ENCODE data around the gene ENG.
"Not testable (repeated sequence)": the region's sequence is repeated elsewhere in the genome, so short reads cannot be mapped to it uniquely, and the experiment has no call there.

Gene ENG

DNA sequence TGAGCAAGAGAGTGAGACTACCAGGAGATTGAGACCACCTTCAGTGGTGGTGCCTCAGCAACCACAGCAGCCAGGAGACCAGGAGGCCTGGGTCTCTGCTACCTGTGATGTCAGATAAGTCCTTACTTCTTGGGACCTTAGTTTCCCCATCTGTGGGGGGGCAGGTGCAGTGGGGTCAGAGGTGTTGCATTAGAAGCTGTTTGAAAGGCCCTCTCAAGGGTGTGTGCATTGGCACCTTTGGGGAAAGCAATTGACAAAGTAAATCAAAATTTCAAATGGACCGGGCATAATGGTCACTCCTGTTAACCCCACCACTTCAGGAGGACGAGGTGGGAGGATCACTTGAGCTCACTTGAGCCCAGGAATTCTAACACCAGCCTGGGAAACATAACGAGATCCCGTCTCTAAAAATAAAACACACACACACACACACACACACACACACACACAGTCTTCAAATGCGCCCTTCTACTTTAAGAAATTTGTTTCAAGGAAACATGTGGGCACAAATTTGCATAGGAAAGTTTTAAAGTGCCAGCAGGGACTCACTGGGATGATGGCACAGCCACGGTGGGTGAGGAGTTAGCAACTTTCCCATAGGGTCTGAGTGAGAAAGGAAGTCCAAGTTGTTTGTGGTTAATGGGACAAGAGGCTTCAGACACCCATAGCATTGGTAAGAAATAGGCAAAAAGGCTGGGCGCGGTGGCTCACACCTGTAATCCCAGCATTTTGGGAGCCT is 24.4 kb upstream of the ENG start:
- no peak for DNase-seq (ENCODE audit: low read depth)

DNA sequence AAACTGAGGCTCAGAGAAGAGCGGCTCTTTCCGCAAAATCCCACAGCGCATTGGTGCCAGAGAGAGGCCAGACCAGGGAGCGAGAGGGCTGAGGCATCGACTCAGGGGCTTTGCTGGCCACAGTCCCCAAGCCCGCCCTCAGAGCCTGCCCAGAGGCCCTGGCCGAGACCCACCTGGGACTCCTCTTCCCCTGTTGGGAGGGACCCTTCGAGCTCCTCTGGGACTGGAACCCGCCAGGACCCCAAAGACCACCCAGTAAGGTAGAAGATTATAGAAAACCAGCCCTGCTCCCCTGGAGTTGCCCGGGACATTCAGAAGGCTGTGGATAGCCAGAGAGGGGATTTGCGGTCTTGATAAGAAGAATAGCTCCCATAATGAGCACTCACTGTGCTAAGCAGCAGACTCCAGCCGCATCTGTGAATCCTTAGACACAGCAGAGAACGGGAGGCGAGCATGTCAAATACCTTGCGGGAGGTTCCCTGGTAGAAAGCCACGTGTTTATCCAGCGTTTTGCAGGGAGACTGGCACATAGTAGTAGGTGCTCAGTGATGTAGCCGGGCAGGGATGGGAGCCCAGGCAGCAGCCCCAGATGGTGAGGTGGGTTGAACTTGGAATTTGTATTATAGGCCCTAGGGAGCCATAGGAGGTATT is 23.7 kb upstream of the ENG start:
- no peak for DNase-seq (ENCODE audit: low read depth)

DNA sequence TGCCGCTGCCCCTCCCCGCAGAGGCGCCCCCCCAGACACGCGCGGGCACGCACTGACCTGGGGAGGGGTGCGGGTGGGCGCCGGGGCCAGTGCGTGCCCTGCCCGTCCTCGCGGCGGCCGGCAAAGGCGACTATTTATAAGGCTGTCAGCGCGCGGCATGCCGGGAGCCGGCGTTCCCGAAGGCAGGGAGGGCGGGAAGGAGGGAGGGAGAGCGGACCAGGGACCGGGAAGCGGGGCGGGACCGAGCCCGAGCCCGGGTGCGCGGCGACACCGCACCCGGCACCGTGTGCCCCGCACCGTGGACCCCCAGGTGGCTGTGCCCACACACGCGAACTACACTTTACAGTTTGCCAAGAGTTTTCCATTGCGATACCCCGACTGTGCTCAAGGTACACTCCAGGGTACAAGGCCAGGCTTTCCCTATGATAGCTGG is 23.1 kb upstream of the ENG start, which contains the start of gene AK1:
Gene AK1, minus strand, starts transcription at position 110 of the 433 bp plus-strand sequence. CDS start 3,058 bp downstream, outside the sequence.
- no peak for DNase-seq (ENCODE audit: low read depth)

DNA sequence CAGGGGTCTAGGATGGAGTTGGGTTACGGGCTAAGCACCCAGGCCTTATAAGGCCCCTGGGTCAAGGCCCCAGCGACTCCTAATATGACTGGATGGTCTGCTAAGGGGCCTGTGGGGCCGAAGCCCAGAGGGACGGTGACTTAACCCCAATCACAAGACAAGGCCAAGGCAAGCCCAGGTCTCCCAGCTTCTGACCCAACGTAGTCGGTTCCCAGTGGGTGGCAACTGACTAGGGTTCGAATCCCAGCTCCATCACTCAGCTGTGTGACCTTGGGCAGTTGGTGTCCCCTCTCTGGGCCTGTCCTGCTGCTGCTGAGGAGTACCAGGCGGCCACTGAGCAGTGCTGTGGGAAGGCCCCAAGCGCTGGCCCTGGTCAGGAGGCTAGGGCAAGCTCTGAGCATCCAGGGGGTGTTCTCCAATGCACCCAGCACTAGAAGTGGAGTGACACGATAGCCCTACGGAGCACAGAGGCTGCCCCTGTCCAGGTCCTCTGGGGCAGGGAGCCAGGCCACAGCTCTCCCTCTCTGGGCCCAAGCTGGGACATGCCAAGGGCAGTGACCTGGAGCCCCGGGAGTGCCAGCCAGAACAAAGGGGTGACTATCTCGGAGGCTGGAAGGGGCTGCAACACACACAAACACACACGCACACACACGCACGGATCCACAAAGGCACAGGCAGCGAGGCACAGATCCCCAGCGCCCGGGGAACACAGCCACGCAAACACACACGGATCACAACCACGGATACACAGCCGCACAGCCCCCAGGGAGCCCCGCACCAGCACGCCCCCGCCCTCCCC is 22.5 kb upstream of the ENG start:
- no peak for DNase-seq (ENCODE audit: low read depth)

DNA sequence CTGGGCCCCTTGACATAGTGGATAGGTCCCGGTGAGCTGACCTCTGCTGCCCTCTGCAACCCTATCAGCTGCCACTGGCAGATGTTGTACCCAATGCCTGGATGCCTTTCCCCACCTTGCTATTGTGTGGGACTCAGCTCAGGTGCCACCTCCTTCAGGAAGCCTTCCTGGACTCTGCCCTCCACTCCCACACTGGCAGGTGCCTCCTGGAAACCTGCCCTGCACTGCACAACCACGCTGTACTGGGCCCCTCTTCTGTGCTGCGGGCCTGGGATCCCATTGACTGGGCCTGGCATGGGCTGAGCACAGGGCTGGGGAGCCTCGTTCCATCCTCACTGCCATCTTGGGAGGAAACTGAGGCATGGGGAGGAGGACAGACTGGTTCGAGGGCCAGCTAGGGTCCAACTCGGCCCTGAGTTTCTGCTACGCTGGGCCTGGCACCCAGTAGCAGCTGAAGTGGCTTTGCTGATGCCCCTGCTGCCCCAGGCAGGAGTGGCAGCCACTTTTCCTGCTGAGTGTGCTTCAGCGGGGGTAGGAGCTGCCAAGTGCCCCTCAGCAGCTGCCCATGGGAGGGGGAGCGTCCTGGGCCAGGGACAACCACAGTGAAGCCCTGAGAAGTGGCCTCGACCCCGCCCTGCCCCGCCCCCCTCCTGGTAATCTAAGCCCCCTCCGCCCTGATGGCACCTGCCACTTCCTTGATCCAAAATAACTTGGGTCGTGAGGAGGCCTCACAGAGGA is 21.7 kb upstream of the ENG start:
- no peak for DNase-seq (ENCODE audit: low read depth)

DNA sequence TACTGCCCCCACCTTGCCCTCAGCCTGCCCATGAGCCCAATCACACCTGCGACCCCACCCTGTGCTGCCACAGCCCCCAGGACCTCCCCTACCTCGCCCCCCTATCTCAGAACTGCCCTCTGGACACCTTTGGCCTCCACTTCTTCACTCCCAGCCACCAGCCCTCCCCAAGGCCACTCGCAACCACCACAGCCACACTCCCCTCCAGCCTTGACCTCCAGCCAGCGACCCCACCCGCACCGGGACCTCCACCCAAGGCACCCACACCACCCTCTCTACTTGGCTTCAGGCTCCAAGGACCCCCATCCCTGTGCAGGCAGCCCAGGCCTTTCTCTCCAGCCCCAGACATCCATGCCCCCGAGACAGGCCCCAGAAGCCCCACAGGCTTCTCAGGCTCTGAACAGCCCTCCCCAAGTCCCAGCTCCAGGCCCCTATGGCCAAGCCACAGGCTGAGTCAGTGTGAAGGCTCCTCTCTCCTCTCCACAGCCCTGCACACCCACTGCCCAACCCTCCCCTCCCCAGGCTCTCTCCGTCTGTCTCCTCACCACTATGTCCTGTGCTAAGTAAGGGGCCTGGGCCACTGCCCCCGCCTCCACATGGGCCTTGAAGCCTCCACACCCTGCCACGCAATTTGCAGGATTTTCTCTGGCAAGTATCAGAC is 21.0 kb upstream of the ENG start:
- DNase-seq (ENCODE audit: low read depth) = no peak

DNA sequence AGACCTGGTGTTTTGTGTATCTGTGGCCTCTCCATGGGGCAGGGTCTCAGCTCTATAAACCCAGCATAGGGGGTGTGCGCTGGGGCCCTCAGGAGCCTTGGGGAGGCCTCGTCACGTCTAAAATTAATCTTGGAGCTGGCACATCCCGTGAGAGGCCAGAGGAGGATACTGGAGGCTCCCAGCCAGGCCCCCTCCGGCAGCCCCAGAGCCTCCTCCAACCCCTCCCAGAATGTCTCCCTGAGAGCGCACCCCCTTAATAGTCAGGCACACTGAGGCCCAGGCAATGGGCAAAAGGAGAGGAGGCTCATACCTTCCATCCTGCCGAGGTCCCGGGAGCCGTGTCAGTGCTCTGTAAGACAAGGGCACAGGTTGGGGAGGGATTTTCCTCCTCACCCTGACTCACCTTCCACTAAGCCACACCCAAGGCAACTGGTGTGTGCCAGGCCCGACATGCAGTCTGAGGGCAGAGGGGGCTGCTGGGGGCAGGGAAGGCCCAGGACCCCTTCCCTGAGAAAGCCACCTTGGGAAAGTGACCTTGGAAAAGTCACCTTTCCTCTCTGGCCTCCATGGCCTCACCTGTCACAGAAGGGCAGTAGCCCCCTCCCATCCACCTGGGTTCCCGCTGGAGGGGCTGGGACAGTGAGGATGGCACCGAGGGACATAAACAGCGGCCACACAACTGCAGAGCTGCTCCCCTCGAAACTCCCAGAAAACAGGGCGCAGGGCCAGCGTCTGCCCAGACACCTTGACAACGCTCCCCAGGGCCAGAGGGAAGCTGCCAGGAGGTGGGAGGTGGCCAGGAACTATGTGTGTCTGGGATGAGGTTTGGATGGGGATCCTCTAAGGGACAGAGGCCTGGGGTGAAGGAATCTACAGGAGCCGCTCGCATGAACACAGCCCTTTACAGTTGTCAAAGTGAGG is 20.1 kb upstream of the ENG start:
- DNase-seq (ENCODE audit: low read depth) = no peak

DNA sequence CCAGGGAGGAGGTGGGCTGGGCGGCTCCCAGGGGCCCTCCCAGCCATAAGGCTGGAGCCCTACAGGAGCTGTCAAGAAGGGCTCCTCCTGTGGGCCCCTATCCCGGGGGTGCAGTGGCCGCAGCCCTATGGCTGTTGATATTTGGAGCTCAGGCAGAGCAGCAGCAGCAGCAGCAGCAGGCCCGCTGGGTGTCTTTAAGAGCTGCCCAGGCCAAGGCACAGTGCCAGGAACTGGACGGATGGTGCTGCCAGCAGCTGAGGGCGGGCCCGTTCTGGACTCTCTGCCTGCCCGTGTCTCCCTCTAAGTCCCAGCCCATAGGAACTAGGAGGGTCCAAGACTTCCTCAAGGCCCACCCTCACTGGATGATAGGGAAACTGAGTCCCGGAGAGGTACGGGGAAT is 19.4 kb upstream of the ENG start:
- no peak for DNase-seq (ENCODE audit: low read depth)

DNA sequence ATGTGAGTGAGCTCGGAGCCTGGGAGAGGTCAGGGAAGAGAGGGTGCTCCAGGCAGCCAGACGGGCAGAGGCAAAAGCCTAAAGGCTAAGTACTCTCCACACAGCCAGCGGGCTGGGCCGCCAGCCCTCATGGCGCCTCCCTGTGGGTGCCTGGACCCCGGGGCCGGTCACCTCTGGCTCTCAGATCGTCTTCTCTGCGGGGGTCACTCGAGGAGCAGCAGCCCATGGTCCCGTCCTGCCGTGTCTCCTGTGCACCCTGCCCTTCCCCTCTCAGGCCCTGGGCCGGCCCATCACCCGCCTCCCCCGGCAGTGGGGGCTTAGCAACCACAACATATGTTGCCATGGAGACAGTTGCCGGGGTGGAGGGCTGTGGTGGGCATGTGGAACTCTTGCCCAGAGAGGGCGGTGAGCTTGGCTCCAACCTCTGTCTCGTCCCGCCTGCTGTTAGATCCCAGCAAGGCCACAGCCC is 18.8 kb upstream of the ENG start:
- no peak for DNase-seq (ENCODE audit: low read depth)

DNA sequence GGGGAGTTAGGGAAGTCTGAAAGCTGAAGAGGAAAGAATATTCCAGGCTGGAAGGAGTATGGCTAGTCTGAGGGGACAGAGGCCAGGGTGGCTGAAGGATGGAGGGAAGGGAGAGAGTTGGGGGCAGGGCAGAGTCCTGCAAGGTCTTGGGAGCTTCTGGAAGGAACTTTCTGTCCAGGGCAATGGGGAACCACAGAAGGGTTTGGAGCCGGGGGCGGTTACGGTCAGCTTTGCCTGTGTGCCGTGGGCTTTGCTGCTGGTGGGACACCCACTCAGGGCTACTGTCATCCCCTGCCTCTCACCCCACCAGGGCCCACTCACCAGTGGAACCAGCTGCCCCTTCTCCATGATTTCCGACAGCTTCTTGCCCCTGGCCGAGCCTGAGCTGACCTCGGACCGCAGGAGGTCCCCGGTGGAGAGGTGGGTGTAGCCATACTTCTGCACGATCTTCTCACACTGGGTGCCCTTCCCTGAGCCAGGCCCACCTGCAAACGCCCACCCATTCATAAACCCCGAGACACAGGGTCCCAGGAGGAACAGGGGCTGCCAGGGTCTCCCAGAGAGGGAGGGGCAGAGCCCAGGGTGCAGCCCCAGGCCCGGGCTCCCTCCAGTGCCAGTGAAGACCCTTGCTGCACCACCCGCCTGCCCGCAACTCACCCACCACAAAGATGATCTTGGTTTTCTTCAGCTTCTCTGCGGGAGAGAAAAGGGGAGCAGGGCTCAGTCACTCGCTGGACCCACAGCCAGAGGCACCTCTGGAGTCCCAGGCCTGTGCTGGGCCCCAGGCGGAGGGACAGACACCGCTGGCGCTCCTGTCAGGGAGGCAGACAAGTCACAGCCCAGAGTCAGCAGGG is 18.1 kb upstream of the ENG start:
- DNase-seq (ENCODE audit: low read depth) = no peak

DNA sequence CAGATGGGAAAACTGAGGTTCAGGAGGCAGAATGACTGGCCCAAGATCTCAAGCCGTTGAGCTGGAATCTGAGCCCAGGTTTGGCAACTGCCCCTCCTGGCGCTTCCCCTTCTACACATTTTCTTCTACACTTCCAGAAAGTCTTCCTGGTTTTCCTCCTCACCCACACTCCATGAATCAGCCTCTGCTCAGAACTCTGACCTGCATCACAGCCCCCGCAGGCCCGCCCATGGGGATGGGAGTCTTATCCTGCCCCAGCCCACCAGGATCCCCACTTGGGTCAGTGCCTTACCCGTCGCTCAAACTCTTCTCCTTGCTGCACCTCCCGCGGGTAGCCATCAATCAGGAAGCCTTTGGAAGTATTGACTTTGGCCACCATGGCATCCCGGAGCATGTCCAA is 17.1 kb upstream of the ENG start:
- DNase-seq (ENCODE audit: low read depth) = no peak

DNA sequence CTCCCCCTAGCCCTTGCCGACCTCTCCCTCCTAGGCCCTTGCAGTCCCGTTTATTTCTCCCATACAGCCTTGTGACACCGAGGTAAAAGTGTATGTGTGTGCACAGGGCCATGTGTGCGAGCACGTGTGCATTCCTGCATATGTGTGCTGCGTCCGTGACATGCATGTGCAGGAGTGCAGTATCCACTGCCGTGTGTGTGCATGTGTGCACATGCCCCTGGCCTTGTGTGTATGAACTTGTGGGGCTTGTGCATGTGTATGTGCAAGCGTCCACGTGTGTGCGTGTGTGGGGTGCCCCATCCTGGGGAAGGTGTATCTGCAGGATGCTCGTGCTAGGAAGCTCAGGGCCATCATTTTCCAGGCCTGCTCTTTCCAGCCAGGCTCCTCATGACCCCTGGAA is 16.4 kb upstream of the ENG start:
- DNase-seq (ENCODE audit: low read depth) = no peak

DNA sequence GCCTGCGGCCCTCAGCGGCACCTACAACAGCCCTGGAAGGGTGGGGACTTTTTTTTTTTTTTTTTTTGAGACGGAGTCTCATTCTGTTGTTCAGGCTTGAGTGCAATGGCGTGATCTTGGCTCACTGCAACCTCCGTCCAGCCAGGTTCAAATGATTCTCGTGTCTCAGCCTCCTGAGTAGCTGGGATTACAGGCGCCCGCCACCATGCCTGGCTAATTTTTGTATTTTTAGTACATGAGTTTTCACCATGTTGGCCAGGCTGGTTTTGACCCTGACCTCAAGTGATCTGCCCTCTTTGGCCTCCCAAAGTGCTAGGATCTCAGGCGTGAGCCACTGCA is 15.7 kb upstream of the ENG start:
- not testable (repeated sequence) for DNase-seq (ENCODE audit: low read depth)

DNA sequence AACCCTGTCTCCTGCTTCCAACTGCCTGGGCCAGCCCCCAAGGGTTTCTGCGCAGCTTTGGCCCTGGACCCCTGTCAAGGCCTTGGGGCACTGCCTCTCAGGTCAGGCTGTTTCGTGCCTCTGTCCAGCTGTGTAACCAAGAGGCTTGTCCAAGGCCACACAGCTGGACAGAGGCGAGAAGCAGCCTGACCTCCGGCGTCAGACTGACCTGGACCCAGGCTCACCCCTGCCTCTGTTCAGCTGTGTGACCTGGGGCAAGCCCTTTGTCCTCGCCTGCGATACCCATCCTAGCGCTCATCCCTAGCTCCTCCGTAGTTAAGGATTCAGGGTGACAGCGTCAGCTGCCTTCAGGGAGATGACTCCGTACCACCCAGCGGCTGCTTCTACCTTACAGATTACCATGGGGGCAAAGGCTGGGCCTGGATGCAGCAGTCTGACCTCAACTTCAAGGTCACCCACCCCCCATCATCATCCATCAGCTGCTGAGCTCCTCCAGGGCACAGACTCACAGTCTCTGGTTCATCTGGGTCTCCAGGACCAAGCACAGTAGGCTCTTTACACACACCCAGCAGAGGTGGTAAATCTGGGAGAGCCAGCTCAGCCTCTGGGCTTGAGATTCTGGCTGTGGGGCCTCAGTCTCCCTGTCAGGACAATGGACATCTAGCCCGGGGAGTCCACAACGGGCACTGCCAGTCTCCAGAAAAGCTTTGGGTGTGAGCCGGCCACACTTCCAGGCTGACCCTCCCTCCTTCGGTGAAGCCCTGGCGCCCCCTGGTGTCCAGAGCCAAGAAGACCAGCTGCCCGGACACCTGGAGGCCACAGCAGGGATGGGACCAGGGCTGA is 15.1 kb upstream of the ENG start:
- peak; percentile 50 for DNase-seq (ENCODE audit: low read depth)

DNA sequence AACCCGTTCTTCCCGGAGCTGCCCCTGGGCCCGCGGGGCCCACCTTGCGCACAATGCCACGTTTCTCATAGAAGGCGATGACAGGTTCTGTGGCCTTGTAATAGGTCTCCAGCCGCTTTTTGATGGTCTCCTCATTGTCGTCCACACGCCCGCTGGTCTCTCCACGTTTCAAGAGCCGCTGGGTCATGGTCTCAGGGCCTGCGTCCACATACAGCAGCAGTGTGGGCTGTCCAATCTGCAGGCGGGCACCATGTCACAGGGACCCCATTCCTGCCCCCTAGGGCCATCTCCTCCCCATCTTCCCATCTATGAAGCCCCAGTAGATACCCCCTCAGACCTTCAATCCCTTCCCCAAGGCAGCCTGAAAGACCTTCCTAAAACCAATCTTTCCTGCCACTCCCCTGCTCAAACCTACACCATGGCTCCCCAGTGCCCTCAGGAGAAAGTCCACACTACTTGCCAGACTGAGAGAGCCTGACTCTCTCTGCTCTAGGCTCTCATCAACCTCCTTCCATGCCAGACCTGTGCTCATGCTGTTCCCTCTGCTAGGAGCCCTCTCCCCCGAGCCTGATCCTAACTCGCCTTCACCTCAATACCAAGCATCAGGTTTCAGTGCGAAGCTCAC is 13.9 kb upstream of the ENG start:
- no peak for DNase-seq (ENCODE audit: low read depth)

DNA sequence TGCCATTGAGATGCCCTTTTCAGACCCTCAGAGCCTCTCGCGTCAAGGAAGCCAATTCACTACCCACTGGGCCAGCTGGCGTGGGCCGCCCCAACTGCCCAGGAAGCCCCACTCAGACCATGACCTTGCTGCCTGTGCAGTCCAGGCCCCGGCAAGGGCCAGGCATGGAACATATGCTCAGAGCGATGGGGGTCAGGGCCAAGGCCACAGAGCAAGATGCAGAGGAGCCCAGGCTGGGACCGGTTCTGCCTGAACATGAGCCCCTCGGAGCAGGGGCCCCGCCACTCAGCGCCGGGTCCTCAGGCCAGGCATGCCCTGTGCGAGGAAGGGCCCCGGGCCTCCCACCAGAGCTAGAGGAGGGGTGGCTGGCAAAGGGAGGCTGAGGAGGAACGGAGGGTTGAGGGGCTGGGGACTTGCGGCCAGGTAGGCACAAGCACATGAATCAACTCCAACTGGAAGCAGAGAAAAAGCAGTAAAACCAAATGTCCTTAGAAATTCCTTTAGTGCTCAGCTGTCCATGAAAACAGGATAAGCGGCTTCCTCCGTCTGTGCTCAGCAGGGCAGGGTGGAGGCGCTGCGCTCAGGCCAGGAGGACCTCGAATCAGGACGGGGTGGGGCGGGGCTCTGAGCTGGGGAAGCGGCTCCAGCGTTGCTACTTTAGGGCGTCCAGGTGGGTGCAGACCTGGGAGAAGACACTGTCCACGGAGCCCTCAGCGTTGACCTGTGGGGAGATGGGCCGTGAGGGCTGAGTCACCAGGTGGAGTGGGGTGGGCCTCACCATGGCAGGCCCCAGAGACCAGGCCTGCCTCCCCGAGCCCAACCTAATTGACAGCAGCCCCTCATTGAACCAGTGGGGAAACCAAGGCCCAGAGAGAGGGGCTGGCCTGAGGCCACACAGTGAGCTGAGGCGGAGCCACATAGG is 13.2 kb upstream of the ENG start:
- DNase-seq (ENCODE audit: low read depth) = no peak

DNA sequence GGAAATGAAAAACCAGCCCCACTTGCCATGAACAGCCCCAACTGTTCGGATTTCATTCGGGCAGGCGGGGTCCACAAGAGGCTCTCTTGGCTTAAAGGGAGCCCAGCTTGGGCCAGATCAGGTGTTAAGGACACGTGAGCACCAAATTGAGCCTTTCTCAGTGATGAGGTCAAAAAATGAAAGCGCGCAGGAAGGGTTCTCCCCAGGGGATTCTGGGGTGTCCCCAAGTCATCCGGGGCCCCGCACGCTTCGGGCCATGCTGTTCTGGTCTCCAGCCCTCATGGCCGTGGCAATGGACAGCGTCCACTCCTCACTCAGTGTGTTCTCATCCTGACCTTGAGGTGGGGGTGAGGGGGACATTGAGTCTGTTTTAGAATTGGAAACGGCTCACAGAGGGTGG is 12.1 kb upstream of the ENG start:
- no peak for DNase-seq (ENCODE audit: low read depth)
